ENCODE data around the gene NCOA3. TPM values are rescaled to one million over a fixed set of nuclear protein-coding genes. Genes with fewer than 3 reads are reported as not detected.

Gene NCOA3
- polyA plus RNA-seq, 1 of the 3 experiments (the other 2 are of a cell fraction) = 5.8 TPM

DNA sequence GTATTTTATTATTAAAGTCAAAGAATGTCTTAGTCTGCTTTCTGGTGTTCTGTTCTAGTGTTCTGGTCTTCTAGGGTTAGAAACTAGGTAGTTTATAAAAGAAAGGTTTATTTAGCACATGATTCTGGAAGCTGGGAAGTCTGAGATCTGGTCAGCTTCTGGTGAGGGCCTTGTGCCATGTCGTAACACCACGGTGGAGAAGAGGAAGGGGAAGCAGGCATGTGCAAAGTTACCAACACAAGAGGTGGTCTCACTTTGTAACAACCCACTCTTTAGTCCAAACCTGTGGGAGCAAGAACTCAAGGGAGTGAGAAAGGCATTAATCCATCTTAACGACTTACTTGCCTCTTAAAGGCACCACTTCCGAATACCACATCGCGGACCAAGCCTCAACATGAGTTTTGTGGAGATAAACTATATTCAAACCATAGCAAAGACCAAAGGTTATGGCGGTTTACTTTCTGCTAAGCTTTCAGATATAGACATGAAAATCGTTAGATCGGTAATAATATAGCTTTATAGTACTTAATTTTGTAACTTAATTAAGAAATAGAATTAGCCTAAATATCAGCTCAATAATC, 99.4 kb downstream of the NCOA3 start:
- TF ChIP-seq EZH2phosphoT487 (IDR thresholded peaks at IDR 0.05; ENCODE audit: borderline replicate concordance, low read depth) = no peak
- no peak for TF ChIP-seq EP300 (IDR thresholded peaks at IDR 0.05; ENCODE audit: borderline replicate concordance in 1 of 2, low read depth in 1 of 2, low read length in 1 of 2)
- no peak for TF ChIP-seq TEAD4 (IDR thresholded peaks at IDR 0.05; ENCODE audit: borderline replicate concordance, insufficient read depth)
- TF ChIP-seq POLR2AphosphoS5 (IDR thresholded peaks at IDR 0.05; ENCODE audit: low read depth, low read length) = no peak
- no peak for TF ChIP-seq YY1 (IDR thresholded peaks at IDR 0.05; ENCODE audit: low read depth)
- TF ChIP-seq MEF2A (IDR thresholded peaks at IDR 0.05; ENCODE audit: borderline replicate concordance, low read depth) = no peak
- no peak for TF ChIP-seq MXI1 (IDR thresholded peaks at IDR 0.05; ENCODE audit: low read depth, low read length)
- TF ChIP-seq CHD2 (IDR thresholded peaks at IDR 0.05; ENCODE audit: low read length, partially characterized antibody) = no peak
- TF ChIP-seq SIN3A (IDR thresholded peaks at IDR 0.05; ENCODE audit: borderline replicate concordance, low read depth, low read length) = no peak
- TF ChIP-seq JUND (IDR thresholded peaks at IDR 0.05) = no peak
- no peak for TF ChIP-seq RAD21 (IDR thresholded peaks at IDR 0.05; ENCODE audit: low read length)
- TF ChIP-seq SMC3 (IDR thresholded peaks at IDR 0.05; ENCODE audit: low read depth, low read length) = no peak
- TF ChIP-seq, protein P1, sequence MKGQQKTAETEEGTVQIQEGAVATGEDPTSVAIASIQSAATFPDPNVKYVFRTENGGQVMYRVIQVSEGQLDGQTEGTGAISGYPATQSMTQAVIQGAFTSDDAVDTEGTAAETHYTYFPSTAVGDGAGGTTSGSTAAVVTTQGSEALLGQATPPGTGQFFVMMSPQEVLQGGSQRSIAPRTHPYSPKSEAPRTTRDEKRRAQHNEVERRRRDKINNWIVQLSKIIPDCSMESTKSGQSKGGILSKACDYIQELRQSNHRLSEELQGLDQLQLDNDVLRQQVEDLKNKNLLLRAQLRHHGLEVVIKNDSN (IDR thresholded peaks at IDR 0.05; ENCODE audit: borderline replicate concordance, low read depth) = no peak
- TF ChIP-seq, protein P2, sequence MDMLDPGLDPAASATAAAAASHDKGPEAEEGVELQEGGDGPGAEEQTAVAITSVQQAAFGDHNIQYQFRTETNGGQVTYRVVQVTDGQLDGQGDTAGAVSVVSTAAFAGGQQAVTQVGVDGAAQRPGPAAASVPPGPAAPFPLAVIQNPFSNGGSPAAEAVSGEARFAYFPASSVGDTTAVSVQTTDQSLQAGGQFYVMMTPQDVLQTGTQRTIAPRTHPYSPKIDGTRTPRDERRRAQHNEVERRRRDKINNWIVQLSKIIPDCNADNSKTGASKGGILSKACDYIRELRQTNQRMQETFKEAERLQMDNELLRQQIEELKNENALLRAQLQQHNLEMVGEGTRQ (IDR thresholded peaks at IDR 0.05; ENCODE audit: borderline replicate concordance, low read depth, low read length) = no peak
- TF ChIP-seq TCF12 (IDR thresholded peaks at IDR 0.05) = no peak
- TF ChIP-seq, protein P3, sequence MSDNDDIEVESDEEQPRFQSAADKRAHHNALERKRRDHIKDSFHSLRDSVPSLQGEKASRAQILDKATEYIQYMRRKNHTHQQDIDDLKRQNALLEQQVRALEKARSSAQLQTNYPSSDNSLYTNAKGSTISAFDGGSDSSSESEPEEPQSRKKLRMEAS (IDR thresholded peaks at IDR 0.05; ENCODE audit: low read depth) = no peak
- 96% methylated on average over 9 of the region's 9 CpGs for WGBS (ENCODE audit: low lambda C conversion rate)

DNA sequence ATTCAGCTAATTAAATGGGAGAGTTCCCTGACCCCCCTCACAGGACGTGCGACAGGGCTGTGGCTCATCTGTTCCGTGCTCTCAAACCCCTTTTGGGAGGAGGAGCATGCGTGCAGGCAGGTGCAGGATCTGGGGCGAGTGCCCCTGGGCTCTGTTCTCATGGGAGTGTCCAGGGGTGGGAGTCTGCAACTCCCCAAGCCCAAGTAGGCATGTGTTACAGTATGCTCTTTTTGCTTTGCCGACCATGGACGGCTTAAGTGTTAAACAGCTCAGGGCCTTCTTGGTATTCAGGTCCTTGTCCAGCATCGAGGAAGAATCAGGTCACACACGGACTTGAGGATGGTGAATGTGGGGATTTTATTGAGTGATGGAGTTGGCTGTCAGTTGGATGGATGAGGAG, 101.6 kb downstream of the NCOA3 start:
- Histone ChIP-seq H3K9me2 (no peaks in the 10 kb centered on the region), H3K9me3 (no peaks in the 10 kb centered on the region), H3K4me1 (ENCODE audit: control insufficient read depth in 1 of 2, insufficient read depth in 2 of 2, low read depth in 1 of 2, low read length in 1 of 2) (peaks cover 3 to 19% of the 10 kb centered on the region in 2 experiments; a peak in 3 of 4 replicates), H2AFZ (ENCODE audit: low read depth) (no peak overlapping the region), H3F3A (replicated peaks; ENCODE audit: insufficient read depth) (peaks cover 11% of the 10 kb centered on the region), H3K9ac (no peak overlapping the region), H3K79me2 (ENCODE audit: insufficient read depth) (peaks cover 19% of the 10 kb centered on the region), H3K36me3 (replicated peaks in 1 of 2; ENCODE audit: control insufficient read depth in 1 of 2, insufficient read depth in 2 of 2, low read length in 1 of 2) (no peaks in the 10 kb centered on the region), H3K27me3 (ENCODE audit: insufficient read depth) (no peaks in the 10 kb centered on the region), H3K27ac (ENCODE audit: low read depth in 2 of 2, low read length in 1 of 2) (no peak overlapping the region), H4K20me1 (ENCODE audit: insufficient read depth) (no peaks in the 10 kb centered on the region), H3K4me3 (ENCODE audit: low read depth in 2 of 2, low read length in 1 of 2) (no peak overlapping the region), H3K4me2 (no peak overlapping the region)
- ChIA-PET CTCF (interaction anchor here (1.5 to 1.6 kb wide), 2 partner anchors 17 to 102 kb away, joined by 3 to 11 read pairs; partner anchors contain the start of gene NCOA3), POLR2A (no interaction called here)
- WGBS (ENCODE audit: low lambda C conversion rate) = 96% methylated on average over 9 of the region's 9 CpGs
- no peak for DNase-seq
- TF ChIP-seq JUND (IDR thresholded peaks at IDR 0.05) = no peak
- TF ChIP-seq CHD2 (IDR thresholded peaks at IDR 0.05; ENCODE audit: low read length, partially characterized antibody) = no peak
- no peak for TF ChIP-seq NRF1 (IDR thresholded peaks at IDR 0.05; ENCODE audit: low read depth, low read length)
- no peak for TF ChIP-seq RFX5 (IDR thresholded peaks at IDR 0.05; ENCODE audit: low read length)
- no peak for TF ChIP-seq SIN3A (IDR thresholded peaks at IDR 0.05; ENCODE audit: borderline replicate concordance, low read depth, low read length)
- no peak for TF ChIP-seq GATA2 (CRISPR knock-in tag; IDR thresholded peaks at IDR 0.05)
- TF ChIP-seq, protein P4, sequence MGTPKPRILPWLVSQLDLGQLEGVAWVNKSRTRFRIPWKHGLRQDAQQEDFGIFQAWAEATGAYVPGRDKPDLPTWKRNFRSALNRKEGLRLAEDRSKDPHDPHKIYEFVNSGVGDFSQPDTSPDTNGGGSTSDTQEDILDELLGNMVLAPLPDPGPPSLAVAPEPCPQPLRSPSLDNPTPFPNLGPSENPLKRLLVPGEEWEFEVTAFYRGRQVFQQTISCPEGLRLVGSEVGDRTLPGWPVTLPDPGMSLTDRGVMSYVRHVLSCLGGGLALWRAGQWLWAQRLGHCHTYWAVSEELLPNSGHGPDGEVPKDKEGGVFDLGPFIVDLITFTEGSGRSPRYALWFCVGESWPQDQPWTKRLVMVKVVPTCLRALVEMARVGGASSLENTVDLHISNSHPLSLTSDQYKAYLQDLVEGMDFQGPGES (IDR thresholded peaks at IDR 0.05; ENCODE audit: low read depth, low read length) = no peak
- TF ChIP-seq, protein P1 (IDR thresholded peaks at IDR 0.05; ENCODE audit: borderline replicate concordance, low read depth) = no peak
- no peak for TF ChIP-seq RAD21 (IDR thresholded peaks at IDR 0.05; ENCODE audit: low read length)
- TF ChIP-seq YY1 (IDR thresholded peaks at IDR 0.05; ENCODE audit: low read depth) = no peak
- no peak for TF ChIP-seq EP300 (IDR thresholded peaks at IDR 0.05; ENCODE audit: borderline replicate concordance in 1 of 2, low read depth in 1 of 2, low read length in 1 of 2)
- TF ChIP-seq, protein P5, sequence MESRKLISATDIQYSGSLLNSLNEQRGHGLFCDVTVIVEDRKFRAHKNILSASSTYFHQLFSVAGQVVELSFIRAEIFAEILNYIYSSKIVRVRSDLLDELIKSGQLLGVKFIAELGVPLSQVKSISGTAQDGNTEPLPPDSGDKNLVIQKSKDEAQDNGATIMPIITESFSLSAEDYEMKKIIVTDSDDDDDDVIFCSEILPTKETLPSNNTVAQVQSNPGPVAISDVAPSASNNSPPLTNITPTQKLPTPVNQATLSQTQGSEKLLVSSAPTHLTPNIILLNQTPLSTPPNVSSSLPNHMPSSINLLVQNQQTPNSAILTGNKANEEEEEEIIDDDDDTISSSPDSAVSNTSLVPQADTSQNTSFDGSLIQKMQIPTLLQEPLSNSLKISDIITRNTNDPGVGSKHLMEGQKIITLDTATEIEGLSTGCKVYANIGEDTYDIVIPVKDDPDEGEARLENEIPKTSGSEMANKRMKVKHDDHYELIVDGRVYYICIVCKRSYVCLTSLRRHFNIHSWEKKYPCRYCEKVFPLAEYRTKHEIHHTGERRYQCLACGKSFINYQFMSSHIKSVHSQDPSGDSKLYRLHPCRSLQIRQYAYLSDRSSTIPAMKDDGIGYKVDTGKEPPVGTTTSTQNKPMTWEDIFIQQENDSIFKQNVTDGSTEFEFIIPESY (IDR thresholded peaks at IDR 0.05; ENCODE audit: borderline replicate concordance, low read depth) = no peak

More for the DNA sequence above, 99.4 kb downstream of the NCOA3 start:
- H3K9ac ChIP-seq = no peak overlapping the region
- no peak overlapping the region for H3K27ac ChIP-seq (ENCODE audit: low read depth in 2 of 2, low read length in 1 of 2)
- no peaks in the 10 kb centered on the region for H3K36me3 ChIP-seq (replicated peaks in 1 of 2; ENCODE audit: control insufficient read depth in 1 of 2, insufficient read depth in 2 of 2, low read length in 1 of 2)
- H3F3A ChIP-seq (replicated peaks; ENCODE audit: insufficient read depth) = peaks cover 3% of the 10 kb centered on the region
- H2AFZ ChIP-seq (ENCODE audit: low read depth) = no peak overlapping the region
- H3K4me3 ChIP-seq (ENCODE audit: low read depth in 2 of 2, low read length in 1 of 2) = no peak overlapping the region
- no peaks in the 10 kb centered on the region for H4K20me1 ChIP-seq (ENCODE audit: insufficient read depth)
- POLR2A ChIA-PET = no interaction called here
- CTCF ChIA-PET = interaction anchor here (0.9 to 2.7 kb wide), 3 partner anchors 8 to 217 kb away, joined by 3 to 12 read pairs (median 4); no protein-coding TSS in a partner anchor
- no peaks in the 10 kb centered on the region for H3K27me3 ChIP-seq (ENCODE audit: insufficient read depth)
- DNase-seq = no peak
- H3K4me1 ChIP-seq (ENCODE audit: control insufficient read depth in 1 of 2, insufficient read depth in 2 of 2, low read depth in 1 of 2, low read length in 1 of 2) = peaks cover 3 to 6% of the 10 kb centered on the region in 2 experiments; a peak in 3 of 4 replicates
- no peaks in the 10 kb centered on the region for H3K9me3 ChIP-seq
- no peaks in the 10 kb centered on the region for H3K9me2 ChIP-seq
- H3K79me2 ChIP-seq (ENCODE audit: insufficient read depth) = peaks cover 22% of the 10 kb centered on the region
- no peak overlapping the region for H3K4me2 ChIP-seq

Data from SK-N-SH (cell line).